HUES48 (cell line): ENCODE measurements around the gene ASAH2B.

Experiments
- H3K27ac ChIP-seq: one replicate; pipeline ENCODE4 v1.7.0; 2013; ENCODE audit warnings: low read depth, low read length, inconsistent platforms
- H3K27me3 ChIP-seq: 2 replicates; pipeline ENCODE4 v1.6.1; 2013; ENCODE audit warnings: mild to moderate bottlenecking, low read length; ENCODE audit not compliant: control insufficient read depth, insufficient read depth
- H3K36me3 ChIP-seq: 2 replicates; pipeline ENCODE4 v1.6.1; 2013; ENCODE audit warnings: low read length; ENCODE audit not compliant: control insufficient read depth, insufficient read depth
- H3K4me1 ChIP-seq: 2 replicates; pipeline ENCODE4 v1.6.1; 2013; ENCODE audit warnings: mild to moderate bottlenecking, low read length; ENCODE audit not compliant: control insufficient read depth, insufficient read depth
- H3K4me3 ChIP-seq: 2 replicates; pipeline ENCODE4 v1.5.1; 2013; ENCODE audit warnings: mild to moderate bottlenecking, low read depth, low read length
- H3K9ac ChIP-seq: 2 replicates; pipeline ENCODE4 v1.6.1; 2013; ENCODE audit warnings: mild to moderate bottlenecking, low read depth, low read length, moderate library complexity
- H3K9me3 ChIP-seq: 2 replicates; pipeline ENCODE4 v1.6.1; 2013; ENCODE audit warnings: low read length; ENCODE audit not compliant: control insufficient read depth, insufficient read depth

ASAH2B gene

DNA sequence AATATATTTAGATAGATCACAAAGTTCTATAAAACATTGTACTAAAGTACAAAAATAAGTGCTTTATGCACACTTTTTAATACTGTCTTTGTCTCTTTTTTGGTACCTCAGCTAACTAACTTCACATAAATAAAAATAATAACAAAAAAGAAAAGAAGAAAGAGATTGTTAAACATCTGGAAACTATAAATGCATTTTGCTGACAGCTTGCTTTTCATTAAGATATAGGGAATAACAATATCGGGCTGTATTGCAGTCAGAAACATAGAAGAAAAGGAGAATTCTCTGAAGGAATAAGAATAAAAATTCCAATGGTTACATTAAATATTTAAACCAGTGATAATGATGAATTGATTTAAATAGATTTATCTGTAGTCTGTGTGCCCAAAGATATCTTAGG lies 59.9 kb downstream of the ASAH2B start:
- Histone ChIP-seq H3K4me3 (no peak overlapping the region), H3K27me3 (no peaks in the 10 kb centered on the region), H3K4me1 (peaks cover 4% of the 10 kb centered on the region; the same call in 1 of the 2 replicates), H3K27ac (no peak overlapping the region), H3K36me3 (no peaks in the 10 kb centered on the region), H3K9ac (no peak overlapping the region), H3K9me3 (no peaks in the 10 kb centered on the region)

DNA sequence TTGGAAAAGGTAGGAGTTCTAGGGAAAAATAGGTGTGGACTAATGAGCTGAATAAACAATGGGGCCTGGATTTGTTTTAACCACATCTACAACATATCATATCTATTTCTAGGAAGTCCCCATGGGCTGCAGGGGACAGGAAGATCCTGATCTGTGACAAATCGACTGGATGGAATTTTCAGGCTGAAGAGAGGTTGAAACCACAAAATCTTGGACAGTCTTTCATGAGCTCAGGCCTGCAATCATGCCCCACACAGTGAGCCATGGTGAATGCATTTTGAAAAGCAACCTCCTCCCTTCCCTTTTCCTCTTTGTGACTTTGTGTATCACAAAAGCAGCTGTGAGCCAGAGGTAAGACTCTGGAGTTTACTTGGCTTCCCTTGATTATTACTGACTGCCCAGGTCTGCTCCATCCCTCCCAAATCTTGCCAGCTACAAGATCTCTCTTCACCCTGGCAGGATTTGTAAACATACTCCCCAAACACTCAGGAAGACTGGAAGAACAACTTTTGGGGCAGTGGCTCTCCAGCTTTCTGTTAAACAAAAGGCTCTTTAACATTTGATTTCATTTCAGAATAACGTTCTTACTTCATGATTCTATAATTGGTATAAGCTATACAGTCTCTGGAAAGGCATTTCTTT lies 66.4 kb downstream of the ASAH2B start:
- Histone ChIP-seq H3K27me3 (no peaks in the 10 kb centered on the region), H3K9ac (no peak overlapping the region), H3K9me3 (no peaks in the 10 kb centered on the region), H3K4me1 (peaks cover 23% of the 10 kb centered on the region), H3K36me3 (no peaks in the 10 kb centered on the region), H3K4me3 (no peak overlapping the region), H3K27ac (no peak overlapping the region)

DNA sequence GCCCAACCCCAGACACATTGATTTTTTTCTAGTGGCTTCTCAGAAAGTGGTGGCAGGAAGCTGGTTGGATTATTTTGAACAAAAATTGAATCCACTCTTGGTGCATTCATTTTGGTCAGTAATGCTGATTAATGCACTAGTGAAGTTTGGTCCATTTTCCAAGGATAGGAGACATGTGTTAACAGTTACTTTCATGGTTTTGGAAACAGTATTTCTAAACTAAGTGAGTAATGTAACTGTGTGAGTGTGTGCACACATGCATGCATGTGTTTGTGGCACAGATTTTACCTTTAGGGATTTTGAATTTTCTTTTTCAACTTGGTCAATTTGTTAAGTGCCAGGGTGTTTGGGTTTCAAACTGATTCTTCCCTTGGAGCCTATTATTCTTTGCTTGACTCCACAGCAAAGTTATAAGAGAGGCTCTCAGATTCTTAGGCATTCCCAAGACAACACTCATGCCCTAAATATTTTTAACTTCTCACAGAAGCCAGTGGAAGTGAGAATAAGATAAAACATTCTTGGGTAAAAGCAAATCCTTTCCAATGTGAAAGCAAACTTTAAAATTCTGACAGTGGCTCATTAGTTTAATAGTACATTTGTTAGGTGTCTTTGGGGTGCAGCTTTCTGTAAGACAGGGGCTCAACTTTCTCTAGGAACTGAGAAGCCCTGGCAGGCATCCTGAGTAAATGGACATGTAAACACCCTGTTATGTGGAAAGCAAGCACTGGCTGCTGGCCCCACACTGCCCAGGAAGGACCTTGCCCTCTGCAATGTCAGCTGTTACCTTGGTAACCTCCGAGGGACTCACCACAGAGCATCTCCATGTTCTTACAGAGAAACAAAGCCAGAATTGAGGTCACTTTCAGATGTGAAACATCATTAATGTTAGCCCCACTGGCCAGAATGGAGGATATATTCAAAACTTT lies 68.4 kb downstream of the ASAH2B start:
- Histone ChIP-seq H3K27me3 (no peaks in the 10 kb centered on the region), H3K27ac (no peak overlapping the region), H3K36me3 (no peaks in the 10 kb centered on the region), H3K4me3 (no peak overlapping the region), H3K9ac (no peak overlapping the region), H3K9me3 (no peaks in the 10 kb centered on the region), H3K4me1 (peaks cover 23% of the 10 kb centered on the region)
